GM18907 (cell line): ENCODE results near the gene ESF1.
A peak's percentile ranks its signal among the peaks of the same experiment; 100 is the strongest.
"Not testable (repeated sequence)": the region's sequence is repeated elsewhere in the genome, so short reads cannot be mapped to it uniquely, and the experiment has no call there.

Experiments
- ATAC-seq: cut with Tn5 transposase; IDR thresholded peaks from one replicate; pipeline ENCODE4 v1.9.1; 2021; ENCODE audit warnings: mild to moderate bottlenecking, moderate library complexity; ENCODE audit not compliant: unreplicated experiment

The ESF1 gene

DNA sequence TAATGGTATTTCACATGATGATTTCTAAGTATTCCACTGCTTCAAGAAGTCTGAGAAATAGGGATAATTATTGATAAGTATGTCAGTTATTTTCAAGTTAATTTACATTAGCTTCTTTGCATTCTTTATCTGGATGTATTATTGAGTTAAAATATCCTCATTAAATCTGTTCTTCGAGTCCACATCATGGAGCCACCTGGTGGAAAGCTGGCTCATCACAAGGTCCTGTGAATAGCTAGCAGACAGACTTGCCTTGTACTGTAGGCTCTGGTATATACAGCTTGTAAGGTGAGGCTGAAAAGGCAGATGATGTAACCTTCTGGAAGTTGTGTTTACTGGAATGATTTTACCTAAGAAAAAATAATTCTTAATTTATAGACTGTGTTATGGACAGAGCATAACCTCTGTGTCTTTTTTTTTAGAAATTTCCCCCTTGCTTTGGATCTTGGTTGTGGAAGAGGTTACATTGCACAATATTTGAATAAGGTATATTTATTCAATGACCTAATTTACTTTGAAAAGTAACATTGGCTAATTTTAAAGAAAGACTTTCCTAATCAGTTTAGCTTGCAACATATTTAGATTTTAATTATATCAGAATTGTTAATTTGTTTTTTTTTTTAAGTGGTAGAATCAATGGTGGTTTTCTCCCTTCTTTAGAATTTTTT is 3.6 kb upstream of the ESF1 start:
- peak; percentile 40 for ATAC-seq

DNA sequence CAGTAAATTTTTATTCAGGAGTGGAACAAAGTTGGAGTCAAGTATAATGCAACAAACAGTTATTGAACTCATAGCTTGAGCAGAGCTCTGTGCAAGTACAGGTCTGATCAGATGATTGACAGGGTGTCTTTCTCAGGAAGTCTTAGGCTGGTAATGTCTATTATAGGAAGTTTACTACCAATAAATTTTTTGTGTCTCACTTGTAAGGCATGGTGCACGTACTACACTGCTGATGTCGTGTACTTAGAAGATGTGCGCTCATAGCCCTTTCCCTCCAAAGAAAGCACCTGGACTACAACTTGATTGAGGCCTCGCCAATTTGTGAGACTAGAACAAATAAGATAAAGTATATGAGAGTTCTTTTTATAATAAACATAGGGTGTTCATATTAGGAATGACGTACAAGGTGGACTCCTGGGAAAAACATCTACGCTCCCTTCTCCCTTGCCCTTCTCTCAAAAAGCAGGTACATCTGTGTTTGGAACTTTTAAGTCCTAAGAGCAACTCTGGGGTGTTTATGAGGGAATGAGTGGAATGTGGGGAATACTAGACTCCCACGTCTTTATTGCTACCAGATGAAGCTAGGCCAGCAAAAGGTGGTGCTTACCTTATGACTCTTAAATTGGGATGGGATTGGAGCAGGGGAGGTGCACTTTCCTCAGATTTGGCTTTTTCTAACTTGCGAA is 1.6 kb upstream of the ESF1 start:
- ATAC-seq = no peak

DNA sequence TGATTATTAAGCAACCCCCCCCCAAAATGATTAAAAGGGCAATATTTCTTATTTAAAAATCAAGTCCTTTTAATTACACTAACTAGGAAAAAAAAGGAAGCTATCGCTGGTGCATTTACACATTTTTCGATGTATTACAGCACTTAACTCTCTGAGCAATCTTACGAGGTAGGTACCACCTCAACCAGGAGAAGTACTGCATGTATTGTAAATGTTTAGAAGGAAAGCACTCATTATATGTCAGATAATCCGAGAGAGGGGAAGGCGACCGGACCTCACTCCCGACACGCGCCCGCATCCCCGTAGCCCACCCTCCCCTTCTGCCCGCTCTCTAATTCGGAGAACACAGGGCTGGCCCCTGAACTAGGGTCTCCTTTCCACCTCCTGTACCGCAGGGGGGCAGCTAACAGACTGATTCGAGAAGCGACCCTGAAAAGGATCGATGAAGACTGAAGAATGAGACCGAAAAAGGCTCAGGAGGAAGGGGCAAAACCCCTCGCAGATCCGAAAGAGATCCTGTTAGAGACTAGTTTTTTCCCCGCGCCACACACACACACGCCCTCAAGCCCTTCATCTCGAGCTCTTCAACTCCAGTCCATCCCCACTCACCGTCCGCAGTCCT is 337 bp downstream of the ESF1 start:
- ATAC-seq = peak; percentile 25

DNA sequence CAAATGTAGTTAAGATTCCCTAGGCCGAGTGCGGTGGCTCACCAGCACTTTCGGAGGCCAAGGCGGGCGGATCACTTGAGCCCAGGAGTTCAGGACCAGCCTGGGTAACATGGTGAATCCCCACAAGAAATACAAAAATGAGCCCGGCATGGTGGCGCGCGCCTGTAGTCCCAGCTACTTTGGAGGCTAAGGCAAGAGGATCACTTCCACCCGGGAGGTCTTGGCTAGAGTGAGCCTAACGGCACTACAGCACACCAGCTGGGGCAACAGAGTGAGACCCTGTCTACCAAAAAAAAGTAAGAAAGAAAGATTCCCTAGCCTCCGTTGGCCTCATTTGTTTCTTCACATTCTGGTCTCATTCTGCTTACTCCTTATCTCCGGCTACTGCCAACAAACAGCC is 1.2 kb downstream of the ESF1 start:
- ATAC-seq = no peak

DNA sequence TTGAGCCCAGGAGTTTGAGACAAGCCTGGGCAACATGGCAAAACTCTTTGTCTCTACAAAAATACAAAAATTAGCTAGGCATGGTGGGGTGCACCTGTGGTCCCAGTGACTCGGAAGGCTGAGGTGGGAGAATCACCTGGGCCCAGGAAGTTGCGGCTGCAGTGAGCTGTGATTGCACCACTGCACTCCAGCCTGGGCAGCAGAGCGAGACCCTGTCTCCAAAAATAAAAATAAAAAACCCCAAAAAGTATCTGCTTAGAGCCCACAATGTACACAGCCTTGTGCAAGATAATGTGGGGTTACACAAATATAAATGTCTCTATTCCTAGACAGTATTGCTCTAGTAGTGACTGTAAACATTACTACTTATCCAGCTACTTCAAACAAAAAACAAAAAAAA is 5.9 kb downstream of the ESF1 start:
- no peak for ATAC-seq

DNA sequence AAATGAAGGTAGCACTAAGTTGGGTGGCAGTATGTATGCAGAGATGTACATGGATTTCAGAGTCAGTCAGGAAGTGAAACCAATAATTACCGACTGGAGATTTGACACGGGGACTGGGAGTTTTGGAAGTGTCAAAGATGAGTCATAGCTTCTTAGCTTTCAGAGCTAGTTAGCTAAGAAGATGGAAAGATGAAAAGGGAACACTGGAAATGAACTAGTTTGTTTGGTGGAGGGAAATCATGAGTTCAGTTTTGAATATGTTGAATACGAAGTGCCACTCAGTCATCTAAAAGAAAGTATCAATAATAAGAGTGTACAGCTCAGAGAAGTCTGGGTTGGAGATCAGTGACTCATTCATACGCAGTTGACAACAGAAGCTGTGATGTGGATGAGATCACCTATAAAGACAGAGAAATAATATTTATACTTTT is 7.5 kb downstream of the ESF1 start:
- no peak for ATAC-seq

DNA sequence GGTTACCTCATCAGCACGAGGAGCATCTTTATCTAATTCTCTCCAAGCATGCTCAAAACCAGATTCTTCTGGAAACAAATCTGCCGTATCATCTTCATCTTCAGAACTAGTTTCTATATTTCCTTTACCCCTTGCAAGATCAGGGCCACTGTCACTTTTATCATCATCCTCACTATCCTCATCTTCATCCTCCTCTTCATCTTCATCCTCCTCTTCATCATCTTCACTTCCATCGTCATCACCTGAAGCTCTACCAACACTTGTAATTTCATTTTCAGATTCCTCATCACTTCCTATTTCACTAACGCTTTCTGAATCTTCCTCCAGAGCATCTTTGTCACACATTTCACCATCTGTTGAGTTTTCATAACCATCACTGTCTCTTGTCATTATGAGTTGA is 8.9 kb downstream of the ESF1 start:
- no peak for ATAC-seq

DNA sequence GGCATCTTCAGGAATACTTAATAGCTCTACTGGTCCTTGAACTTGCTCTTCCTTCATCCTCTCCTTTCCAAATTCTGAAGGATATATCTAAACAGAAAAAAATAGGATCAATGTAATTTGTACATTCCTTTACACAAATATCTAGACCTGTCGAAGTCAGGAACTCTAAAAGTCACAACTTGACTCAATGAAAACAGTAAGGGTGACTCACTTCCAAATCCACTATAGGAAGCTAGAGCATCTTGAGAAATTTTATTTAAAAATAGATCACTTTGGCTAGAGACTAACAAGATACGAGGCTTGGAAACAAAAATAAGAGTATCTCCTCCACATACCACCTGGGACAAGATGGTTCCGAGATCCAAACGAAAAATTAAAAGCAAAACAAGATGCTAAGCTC is 12.2 kb downstream of the ESF1 start:
- ATAC-seq = no peak

DNA sequence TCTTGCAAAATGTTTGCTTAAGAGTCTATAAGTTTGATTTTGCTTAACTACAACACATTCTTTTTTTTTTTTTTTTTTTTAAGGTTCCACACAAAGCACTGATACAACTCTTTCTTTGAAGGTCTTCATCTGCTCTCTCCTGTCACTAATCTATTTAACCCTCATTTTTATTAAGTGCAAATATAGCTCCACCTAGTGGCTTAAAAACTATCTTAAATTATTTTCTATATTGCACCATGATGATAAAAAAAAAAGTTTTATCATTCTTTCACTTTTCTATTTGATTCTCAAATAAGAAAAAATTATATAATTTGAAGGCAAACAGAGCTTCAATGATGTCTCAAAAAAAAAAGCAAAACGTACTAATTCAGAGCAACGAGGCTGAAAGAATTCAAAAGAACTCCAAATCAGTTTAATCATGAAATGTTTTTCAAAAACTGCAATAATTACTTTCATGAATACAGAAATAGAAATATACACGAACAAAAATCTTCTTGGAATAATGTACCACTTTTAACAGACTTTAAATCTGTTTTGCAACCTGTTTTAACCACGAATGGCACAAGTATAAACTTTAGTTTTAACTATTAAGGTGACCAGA is 12.8 kb downstream of the ESF1 start:
- ATAC-seq = peak; percentile 64

DNA sequence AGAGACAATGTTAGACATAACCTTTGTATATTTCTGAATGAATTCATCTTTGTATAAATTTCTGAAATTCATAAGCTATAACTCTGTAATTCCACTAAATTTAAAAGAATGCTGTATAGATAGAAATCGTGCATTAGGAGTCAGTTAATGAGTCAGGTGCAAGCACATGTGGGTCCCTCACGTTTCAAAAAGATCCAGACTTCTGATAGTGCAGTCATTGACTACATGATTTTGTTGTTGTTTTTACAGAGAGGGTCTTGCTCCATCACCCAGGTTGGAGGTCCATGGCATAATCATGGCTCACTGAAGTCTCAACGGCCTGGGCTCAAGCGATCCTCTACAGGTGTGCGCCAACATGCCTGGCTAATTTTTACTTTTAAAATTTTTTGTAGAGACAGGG is 14.6 kb downstream of the ESF1 start:
- ATAC-seq = no peak

DNA sequence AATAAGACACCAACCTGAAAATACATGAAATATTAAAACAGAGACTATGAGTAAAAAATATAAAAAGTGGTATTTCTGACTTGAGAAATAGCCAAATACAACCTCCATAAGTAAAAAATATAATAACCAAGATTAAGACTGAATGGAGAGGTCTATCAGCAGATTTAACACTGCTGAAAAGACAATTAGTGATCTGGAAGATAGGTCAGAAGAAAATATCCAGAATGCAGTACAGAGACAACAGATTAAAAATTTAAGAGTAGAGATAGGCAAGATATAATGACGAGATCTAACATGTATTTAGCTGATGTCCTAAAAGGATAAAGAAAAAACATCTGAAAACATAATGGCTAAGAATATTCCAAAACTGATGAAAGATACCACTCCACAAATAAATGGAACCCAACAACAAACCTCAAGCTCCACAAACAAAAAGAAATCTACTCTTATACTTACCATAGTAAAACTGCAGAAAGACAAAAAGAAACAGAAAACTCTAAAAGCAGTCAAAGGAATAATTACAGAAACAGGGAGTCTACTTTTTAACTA is 18.8 kb downstream of the ESF1 start:
- ATAC-seq = no peak

DNA sequence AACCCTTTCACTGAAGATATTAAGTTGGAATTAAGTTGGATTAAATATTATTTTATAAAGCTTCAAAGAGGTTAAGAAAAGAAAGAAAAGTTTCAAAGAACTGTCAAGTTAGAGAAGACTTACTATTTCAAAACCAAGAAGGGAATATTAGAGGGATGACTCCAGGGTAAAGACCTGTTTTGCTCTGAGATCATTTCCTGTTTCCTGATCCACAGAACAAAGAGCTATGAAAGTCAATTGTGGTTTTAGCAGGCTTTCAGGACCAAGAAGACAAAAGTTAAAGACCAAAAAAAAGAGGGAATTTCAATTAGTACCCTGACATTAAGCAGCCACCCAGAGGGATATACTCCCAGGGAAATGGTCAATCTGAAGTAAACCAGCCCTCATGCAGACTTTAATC is 19.4 kb downstream of the ESF1 start:
- ATAC-seq = no peak

DNA sequence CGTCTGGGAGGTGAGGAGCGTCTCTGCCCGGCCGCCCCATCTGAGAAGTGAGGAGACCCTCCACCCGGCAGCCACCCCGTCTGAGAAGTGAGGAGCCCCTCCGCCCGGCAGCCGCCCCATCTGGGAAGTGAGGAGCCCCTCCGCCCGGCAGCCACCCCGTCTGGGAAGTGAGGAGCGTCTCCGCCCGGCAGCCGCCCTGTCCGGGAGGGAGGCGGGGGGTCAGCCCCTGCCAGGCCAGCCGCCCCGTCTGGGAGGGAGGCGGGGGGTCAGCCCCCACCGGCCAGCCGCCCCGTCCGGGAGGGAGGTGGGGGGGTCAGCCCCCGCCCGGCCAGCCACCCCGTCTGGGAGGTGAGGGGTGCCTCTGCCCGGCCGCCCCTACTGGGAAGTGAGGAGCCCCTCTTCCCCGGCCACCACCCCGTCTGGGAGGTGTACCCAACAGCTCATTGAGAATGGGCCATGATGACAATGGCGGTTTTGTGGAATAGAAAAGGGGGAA is 24.2 kb downstream of the ESF1 start:
- not testable (repeated sequence) for ATAC-seq

DNA sequence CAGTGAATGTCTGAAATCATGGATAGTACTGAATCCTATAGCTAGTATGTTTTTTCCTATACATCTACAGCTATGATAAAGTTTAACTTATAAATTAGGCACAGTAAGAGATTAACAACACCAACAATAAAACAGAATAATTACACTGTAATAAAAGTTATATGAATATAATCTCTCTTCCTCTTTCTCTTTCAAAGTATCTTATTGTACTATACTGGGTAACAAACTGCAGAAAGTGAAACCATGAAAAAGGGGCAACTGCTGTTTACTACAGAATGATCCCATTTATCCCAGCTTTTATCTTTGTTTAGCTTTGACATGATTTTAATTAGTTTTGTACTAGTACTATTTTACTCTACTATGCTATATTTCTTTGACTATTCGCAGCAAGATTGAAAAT is 25.8 kb downstream of the ESF1 start:
- no peak for ATAC-seq

DNA sequence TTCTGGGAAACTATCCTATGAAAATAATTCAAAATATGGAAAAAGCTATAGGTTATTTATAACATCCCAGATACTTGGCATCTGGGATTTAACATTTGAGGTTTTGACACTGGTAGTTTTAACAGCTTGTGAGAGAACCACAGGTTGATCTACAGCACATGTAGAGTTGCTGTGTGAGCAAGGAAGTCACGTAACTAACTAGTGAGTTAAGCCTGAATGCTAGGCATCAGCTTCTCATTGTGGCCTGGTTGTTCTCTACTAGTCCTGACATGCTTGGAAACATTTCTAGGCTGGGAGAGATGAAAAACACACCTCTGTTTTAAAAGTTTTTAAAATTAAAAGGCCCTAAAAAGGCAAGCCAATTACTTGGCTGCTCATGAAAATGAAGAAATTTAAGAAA is 28.2 kb downstream of the ESF1 start:
- no peak for ATAC-seq

DNA sequence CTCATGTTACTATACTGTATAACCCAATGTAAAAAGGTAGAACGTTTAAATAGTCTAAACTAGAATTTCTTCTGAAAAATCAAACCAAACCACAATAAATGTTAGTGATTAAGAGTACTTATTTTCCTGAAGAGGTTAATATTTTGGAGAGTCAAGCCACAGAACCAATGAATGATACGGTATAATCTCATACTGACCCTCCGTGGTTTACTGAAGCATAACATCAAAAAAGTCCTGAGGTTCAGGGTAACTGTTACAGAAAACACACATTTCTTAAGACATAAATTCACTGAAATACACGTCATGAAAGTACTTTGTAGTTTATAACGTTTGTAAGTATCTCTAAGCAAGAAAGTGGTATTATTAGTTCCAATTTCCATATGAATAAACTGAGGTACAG is 28.9 kb downstream of the ESF1 start:
- ATAC-seq = no peak

DNA sequence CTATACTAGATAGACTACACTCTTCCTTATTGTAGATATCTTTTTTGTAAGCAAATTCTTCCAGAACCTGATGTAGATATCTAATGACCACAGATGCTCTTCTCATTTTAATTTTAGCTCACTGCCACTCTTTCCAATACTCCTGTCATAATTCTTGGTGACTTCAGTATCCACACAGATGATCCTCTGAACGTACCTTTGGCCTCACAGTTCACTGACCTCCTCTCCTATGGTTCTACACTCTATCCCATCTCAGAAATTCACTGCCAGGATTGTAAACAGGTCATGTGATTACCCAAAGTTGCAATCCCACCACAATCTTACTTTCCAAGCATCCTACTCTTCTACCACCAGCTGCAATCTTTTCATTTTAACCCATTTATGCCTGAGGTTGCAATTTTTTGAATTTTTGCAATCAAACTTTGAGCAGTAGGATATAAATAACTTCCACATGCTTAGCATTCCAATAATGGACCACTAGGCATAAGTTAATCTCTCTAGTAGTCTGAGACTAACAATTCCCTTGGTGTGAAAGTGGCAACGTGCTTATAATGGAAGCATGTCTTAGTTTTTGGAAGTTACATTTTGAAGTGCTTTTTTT is 31.2 kb downstream of the ESF1 start:
- no peak for ATAC-seq

DNA sequence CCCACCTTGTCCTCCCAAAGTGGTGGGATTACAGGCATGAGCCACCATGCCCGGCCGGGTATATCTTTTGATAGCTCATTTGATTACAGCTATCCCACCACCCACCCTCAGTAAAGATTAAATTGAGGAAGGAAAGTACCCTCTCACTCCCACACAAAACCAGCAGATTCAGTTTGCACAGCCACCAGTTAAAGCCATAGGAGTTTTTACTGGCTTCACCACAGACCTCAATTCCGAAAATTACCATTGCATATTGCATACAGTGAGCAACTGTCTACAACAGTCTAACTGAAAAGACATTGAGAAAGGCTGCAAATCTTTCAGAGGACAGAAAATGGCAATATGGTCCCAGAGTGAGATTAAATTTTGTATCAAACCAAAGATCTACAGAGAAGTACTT is 34.9 kb downstream of the ESF1 start:
- no peak for ATAC-seq

DNA sequence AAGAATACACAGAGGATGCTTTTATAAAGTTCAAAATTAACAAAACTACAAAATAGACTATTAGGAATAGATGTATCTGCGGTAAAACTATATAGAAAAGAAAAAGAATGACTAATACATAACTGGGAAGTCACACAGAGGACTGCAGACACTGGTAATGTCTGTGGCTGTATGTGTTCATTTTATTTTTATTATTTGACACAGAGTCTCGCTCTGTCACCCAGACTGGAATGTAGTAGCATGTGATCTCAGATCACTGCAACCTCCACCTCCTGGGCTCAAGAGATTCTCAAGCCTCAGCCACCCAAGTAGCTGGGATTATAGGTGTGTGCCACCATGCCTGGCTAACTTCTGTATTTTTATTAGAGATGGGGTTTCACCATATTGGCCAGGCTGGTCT is 38.9 kb downstream of the ESF1 start:
- ATAC-seq = no peak

DNA sequence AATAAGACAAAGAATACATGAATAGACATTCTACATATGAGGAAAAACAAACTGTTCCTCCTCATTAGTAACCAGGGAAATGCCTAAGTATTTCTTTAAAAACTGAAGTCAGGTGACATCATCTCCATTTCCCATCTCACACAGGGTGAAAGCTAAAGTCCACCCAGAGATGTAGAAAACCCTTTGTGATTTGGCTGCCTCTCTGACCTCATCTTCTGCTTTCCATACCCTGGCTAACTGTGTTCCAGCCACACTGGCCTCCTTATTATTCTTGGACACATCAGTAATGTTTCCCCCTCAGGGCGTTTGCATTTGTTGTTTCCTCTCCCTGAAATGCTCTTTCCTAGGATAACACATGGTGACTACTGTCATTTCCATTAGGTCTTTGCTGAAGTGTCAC is 40.4 kb downstream of the ESF1 start:
- no peak for ATAC-seq

DNA sequence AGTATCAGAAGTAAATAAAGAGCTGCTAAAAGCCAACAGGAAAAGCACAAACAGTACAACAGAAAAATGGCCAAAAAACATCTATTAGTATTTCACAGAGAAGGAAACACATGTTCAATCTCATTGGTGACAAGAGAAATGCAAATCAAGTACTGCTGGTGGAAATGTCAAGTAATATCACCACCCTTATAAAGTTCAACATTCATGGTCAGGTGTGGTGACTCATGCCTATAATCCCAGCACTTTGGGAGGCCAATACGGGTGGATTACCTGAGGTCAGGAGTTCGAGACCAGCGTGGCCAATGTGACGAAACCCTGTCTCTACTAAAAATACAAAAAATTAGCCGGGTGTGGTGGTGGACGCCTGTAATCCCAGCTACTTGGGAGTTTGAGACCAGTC is 42.8 kb downstream of the ESF1 start:
- no peak for ATAC-seq
